H4 (cell line): ENCODE results near the gene PDGFRA. TPM values are rescaled to one million over a fixed set of nuclear protein-coding genes. Genes with fewer than 3 reads are reported as not detected.
"Not testable (repeated sequence)": the region's sequence is repeated elsewhere in the genome, so short reads cannot be mapped to it uniquely, and the experiment has no call there.

ENCODE experiments used
- DNase-seq: peaks from one replicate; pipeline ENCODE4 v3.0.0-alpha.2; 2015; ENCODE audit warnings: low spot score
- total RNA-seq: library from RNA; depleted of rRNA; stranded (reverse); fragments of >200 nt; shearing (Covaris generic); gene quantifications from 2 replicates; pipeline ENCODE4 v1.2.3, GENCODE V29; 2014

Gene PDGFRA
- total RNA-seq, 1 experiment from 2014 or later: 13.9 TPM

- DNase-seq: peak; percentile 51
These were observed 1.6 kb upstream of the PDGFRA start for GRCh38 chr4:54227256-54228055.

GRCh38 chr4:54228056-54228527 lies 1.0 kb upstream of the PDGFRA start:
- peak; percentile 69 for DNase-seq

- no peak for DNase-seq
These were observed 547 bp upstream of the PDGFRA start for GRCh38 chr4:54228546-54228945.

GRCh38 chr4:54229631-54230483 lies 764 bp downstream of the PDGFRA start:
- DNase-seq: peak; percentile 37

GRCh38 chr4:54230484-54231418 lies 1.7 kb downstream of the PDGFRA start:
- no peak for DNase-seq

- DNase-seq: no peak
These were observed 2.3 kb downstream of the PDGFRA start for GRCh38 chr4:54231419-54231767.

GRCh38 chr4:54231768-54232688 lies 2.9 kb downstream of the PDGFRA start:
- DNase-seq: no peak

- peak; percentile 77 for DNase-seq
These were observed 4.2 kb downstream of the PDGFRA start for GRCh38 chr4:54233277-54233696.

- peak; percentile 77 for DNase-seq
These were observed 4.8 kb downstream of the PDGFRA start for GRCh38 chr4:54233697-54234496.

- no peak for DNase-seq
These were observed 5.6 kb downstream of the PDGFRA start for GRCh38 chr4:54234497-54235205.

GRCh38 chr4:54236316-54236715 lies 7.2 kb downstream of the PDGFRA start:
- not testable (repeated sequence) for DNase-seq

GRCh38 chr4:54237770-54238169 lies 8.7 kb downstream of the PDGFRA start:
- no peak for DNase-seq

- no peak for DNase-seq
These were observed 9.3 kb downstream of the PDGFRA start for GRCh38 chr4:54238389-54238788.

GRCh38 chr4:54241268-54241823 lies 12.3 kb downstream of the PDGFRA start:
- not testable (repeated sequence) for DNase-seq

GRCh38 chr4:54243541-54243940 lies 14.4 kb downstream of the PDGFRA start:
- not testable (repeated sequence) for DNase-seq

GRCh38 chr4:54252312-54252711 lies 23.2 kb downstream of the PDGFRA start:
- not testable (repeated sequence) for DNase-seq

GRCh38 chr4:54254116-54254914 lies 25.2 kb downstream of the PDGFRA start:
- DNase-seq: no peak

- no peak for DNase-seq
These were observed 25.8 kb downstream of the PDGFRA start for GRCh38 chr4:54254915-54255246.
